ENCODE data around the gene ZSCAN5A.
A peak's percentile ranks its signal among the peaks of the same experiment; 100 is the strongest.
"Not testable (repeated sequence)": the region's sequence is repeated elsewhere in the genome, so short reads cannot be mapped to it uniquely, and the experiment has no call there.

ZSCAN5A gene

GRCh38 chr19:56272161-56272798 lies 42.4 kb downstream of the ZSCAN5A start, which contains the start of gene EDDM13:
TSS of gene EDDM13 (plus strand) at chr19:56272748. CDS start at chr19:56272835, 87 bp downstream.
- no peak for DNase-seq (ENCODE audit: low read depth in 2 of 2)

- DNase-seq (ENCODE audit: low read depth in 2 of 2) = no peak
Observed at GRCh38 chr19:56271151-56271550, 43.5 kb downstream of the ZSCAN5A start.

- DNase-seq (ENCODE audit: low read depth in 2 of 2) = no peak
Observed at GRCh38 chr19:56270676-56271075, 44.0 kb downstream of the ZSCAN5A start.

- DNase-seq (ENCODE audit: low read depth in 2 of 2) = no peak
Observed at GRCh38 chr19:56269348-56269747, 45.3 kb downstream of the ZSCAN5A start.

DNA sequence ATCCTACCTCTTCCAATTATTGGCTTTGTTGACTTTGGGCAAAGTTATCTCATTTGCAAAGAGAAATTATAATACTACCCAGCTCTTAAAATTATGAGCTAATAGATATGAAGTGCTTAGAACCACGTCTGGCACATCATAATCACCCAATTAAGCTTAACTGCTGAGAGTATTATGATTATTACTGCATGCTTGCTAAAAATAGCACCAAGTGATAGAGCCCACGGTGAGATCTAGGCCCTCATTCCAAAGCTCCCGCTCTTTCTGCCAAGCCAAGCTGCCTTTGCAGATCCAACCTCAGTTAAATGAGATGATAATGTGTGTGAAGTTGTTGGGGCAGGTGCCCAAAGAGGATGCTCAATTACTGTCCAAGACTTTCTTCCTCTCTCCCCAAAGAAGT lies 48.6 kb downstream of the ZSCAN5A start:
- DNase-seq (ENCODE audit: low read depth in 2 of 2) = no peak

GRCh38 chr19:56263319-56263718 lies 51.3 kb downstream of the ZSCAN5A start:
- DNase-seq (ENCODE audit: low read depth in 2 of 2) = no peak

DNA sequence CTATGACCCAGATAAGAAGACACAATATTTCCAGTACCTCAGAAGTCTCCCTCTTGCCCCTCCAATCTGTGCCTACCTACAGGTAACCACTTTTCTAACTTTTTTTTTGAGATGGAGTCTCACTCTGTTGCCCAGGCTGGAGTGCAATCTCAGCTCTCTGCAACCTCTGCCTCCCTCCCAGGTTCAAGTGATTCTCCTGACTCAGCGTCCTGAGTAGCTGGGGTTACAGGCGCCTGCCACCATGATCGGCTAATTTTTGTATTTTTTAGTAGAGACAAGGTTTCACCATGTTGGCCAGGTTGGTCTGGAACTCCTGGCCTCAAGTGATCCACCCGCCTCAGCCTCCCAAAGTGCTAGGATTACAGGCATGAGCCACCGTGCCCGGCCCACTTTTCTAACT lies 52.7 kb downstream of the ZSCAN5A start:
- not testable (repeated sequence) for DNase-seq (ENCODE audit: low read depth in 2 of 2)

- DNase-seq (ENCODE audit: low read depth in 2 of 2) = no peak
Observed at GRCh38 chr19:56261145-56261544, 53.5 kb downstream of the ZSCAN5A start.

DNA sequence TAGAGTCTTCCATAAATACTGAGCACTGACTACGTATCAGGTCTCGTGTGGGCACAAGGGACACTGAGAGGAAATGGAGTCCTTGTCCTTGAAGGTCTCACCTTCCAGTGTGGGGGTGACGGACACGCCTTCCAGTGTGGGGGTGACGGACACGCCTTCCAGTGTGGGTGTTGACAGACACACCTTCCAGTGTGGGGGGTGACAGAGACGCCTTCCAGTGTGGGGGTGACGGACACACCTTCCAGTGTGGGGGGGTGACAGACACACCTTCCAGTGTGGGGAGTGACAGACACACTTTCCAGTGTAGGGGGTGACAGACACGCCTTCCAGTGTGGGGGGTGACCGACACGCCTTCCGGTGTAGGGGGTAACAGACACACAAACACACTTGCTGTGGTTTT lies 56.4 kb downstream of the ZSCAN5A start:
- no peak for DNase-seq (ENCODE audit: low read depth in 2 of 2)

GRCh38 chr19:56253737-56254136 lies 60.9 kb downstream of the ZSCAN5A start:
- no peak for DNase-seq (ENCODE audit: low read depth in 2 of 2)

DNA sequence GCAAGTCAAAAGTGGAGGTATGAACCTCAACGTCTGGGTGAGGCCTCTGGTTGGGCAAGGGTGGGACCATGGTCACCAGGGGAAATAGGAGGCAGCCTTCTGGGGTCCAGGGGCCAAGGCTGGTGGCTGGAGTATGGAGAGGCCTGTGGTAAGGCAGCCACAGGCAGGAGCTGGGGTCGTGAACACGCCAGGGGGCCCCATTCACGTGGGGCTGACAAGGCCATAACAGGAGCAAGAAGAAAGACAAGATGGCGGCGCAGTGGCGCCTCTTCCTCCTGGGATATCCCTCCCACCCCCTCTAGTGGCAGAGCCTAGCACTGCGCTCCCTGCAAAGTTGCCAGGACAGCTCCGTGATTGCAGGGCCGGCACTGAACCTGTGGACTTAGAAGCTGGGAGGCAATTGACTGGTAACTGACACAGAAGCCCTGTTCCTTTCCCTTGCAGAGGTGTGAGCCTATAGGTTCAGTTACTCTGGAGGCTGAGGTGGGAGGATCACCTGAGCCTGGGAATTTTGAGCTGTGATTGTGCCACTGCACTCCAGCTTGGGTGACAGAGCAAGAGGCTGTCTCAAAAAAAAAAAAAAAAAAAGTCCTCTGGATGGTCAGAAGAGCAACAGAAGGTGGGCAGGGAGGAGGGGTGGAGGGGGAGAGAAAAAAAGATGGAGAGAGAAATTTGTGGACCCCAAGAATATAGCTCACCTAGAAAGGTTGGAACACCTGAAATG lies 61.8 kb downstream of the ZSCAN5A start:
- DNase-seq (ENCODE audit: low read depth in 2 of 2) = peak; percentile 29 to 40

- not testable (repeated sequence) for DNase-seq (ENCODE audit: low read depth in 2 of 2)
Observed at GRCh38 chr19:56248736-56249338, 65.8 kb downstream of the ZSCAN5A start.

DNA sequence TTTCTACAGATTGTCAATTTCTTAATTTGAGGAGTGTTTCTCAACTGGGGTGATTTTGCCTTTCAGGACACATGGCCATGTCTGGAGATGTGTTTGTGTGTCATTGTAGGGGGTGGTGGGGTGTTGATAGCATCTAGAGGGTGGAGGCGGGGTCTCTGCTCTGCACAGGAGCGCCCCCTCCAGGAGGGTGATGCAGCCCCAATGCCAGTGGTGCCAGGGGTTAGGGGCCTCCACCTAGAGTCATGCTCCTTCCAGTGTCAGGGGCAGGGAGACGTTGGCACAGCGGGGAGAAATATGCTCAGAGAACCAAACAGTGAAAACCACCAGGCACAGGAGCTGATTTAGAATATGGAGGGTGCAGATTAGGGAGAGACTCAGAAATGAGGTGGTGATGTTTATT lies 68.9 kb downstream of the ZSCAN5A start:
- DNase-seq (ENCODE audit: low read depth in 2 of 2) = not testable (repeated sequence)

GRCh38 chr19:56245121-56245740 lies 69.4 kb downstream of the ZSCAN5A start:
- DNase-seq (ENCODE audit: low read depth in 2 of 2) = no peak

- DNase-seq (ENCODE audit: low read depth in 2 of 2) = no peak
Observed at GRCh38 chr19:56223481-56223880, 91.2 kb downstream of the ZSCAN5A start.

DNA sequence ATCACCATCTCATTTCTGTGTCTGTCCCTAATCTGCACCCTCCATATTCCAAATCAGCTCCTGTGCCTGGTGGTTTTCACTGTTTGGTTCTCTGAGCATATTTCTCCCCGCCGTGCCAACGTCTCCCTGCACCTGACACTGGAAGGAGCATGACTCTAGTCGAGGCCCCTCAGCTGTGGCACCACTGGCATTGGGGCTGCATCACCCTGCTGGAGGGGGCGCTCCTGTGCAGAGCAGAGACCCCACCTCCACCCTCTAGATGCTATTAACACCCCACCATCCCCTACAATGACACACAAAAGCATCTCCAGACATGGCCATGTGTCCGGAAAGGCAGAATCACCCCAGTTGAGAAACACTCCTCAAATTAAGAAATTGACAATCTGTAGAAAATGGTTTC lies 91.7 kb downstream of the ZSCAN5A start:
- DNase-seq (ENCODE audit: low read depth in 2 of 2) = no peak

DNA sequence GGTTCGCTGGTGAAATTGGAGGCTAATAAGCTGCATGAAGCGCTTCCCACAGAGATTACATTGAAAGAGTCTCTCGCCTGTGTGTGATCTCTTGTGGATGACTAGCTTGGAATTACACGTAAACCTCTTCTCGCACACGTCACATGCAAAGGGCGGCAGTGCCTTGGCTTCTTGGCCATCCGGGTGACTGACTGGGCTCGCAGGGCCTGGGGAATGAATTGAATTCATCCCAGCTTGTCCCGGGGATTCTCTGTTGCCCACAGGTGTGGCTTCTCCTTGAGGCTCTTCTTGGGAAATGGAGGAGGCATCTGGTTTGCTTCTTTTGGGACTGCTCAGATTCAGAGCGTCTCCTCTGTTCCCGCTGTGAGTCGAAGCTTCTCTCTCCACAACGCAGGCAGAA lies 92.8 kb downstream of the ZSCAN5A start:
- DNase-seq (ENCODE audit: low read depth in 2 of 2) = no peak

- not testable (repeated sequence) for DNase-seq (ENCODE audit: low read depth in 2 of 2)
Observed at GRCh38 chr19:56221442-56221841, 93.2 kb downstream of the ZSCAN5A start.

- no peak for DNase-seq (ENCODE audit: low read depth in 2 of 2)
Observed at GRCh38 chr19:56218961-56219360, 95.7 kb downstream of the ZSCAN5A start.

GRCh38 chr19:56217039-56217949 lies 97.3 kb downstream of the ZSCAN5A start:
- no peak for DNase-seq (ENCODE audit: low read depth in 2 of 2)

DNA sequence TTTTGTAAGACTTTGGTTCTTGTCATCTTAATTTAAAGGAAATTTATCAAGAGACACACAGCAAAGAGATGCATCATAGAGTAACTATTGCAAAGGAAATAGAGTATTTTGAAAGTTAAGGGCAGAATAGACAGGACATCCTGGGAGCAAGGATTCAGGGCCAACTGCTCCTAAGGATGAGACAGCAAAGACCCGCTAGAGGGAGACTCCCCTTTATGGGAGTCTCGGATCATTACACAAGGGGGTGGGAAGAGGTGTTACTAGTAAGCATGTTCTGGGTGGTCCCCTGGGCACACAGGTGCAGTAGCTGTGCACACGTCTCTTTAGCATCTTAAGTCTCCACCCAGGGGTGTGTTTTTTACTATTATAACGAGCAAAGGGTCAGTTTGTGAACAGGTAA lies 102.9 kb downstream of the ZSCAN5A start:
- DNase-seq (ENCODE audit: low read depth in 2 of 2) = no peak

All from stimulated activated CD8-positive, alpha-beta memory T cell treated with anti-CD3 and anti-CD28 coated beads, Interleukin-7, amount 100 ng/mL, for 4 hours (primary cell).